Dendritic cell treated with granulocyte-macrophage colony-stimulating factor and Interleukin-4, amounts not matched to agents 40 ng/mL and 50 ng/mL, for 4 days (primary cell): ENCODE data around the gene ZNF281.
A peak's percentile ranks its signal among the peaks of the same experiment; 100 is the strongest.

Experiments
- H3K27ac Mint-ChIP-seq: one replicate; pipeline ENCODE4 v1.8.0; 2022; ENCODE audit warnings: mild to moderate bottlenecking, mixed read lengths
- H3K27me3 Mint-ChIP-seq: one replicate; pipeline ENCODE4 v1.8.0; 2022; ENCODE audit warnings: mild to moderate bottlenecking, mixed read lengths
- H3K36me3 Mint-ChIP-seq: one replicate; pipeline ENCODE4 v1.8.0; 2022; ENCODE audit warnings: low read depth, mixed read lengths
- H3K4me1 Mint-ChIP-seq: one replicate; pipeline ENCODE4 v1.8.0; 2022; ENCODE audit warnings: low read depth, mixed read lengths
- H3K4me3 Mint-ChIP-seq: one replicate; pipeline ENCODE4 v1.8.0; 2022; ENCODE audit warnings: mild to moderate bottlenecking, moderate library complexity, mixed read lengths
- H3K9me3 Mint-ChIP-seq: one replicate; pipeline ENCODE4 v1.8.0; 2022; ENCODE audit warnings: mixed read lengths
- intact Hi-C: fragments of 100-400 bp; cut with micrococcal nuclease; formaldehyde crosslinking; loops from one replicate; pipeline ENCODE4 v1.15.0; 2022

The ZNF281 gene

GRCh38 chr1:200388791-200389190, 21.0 kb downstream of the ZNF281 start:
- Mint-ChIP-seq H3K27me3 (no peaks in the 10 kb centered on the region), H3K4me3 (no peak overlapping the region), H3K27ac (no peak overlapping the region), H3K36me3 (no peaks in the 10 kb centered on the region), H3K9me3 (no peaks in the 10 kb centered on the region), H3K4me1 (peaks cover 5% of the 10 kb centered on the region)
- intact Hi-C loops: no loop called here

DNA sequence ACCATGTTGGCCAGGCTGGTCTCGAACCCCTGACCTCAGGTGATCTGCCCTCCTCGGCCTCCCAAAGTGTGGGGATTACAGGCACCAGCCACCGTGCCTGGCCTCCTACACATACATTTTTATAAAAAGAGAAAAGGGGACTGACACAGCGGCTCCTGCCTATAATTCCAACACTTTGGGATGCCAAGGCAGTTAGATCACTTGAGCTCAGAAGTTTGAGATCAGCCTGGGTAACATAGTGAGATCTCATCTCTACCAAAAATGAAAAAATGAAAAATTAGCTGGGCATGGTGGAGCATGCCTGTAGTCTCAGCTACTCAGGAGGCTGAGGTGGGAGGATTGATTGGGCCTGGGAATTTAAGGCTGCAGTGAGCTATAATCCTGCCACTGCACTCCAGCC, 23.4 kb downstream of the ZNF281 start:
- Mint-ChIP-seq H3K4me1 (no peaks in the 10 kb centered on the region), H3K4me3 (no peak overlapping the region)
- intact Hi-C loops: no loop called here

GRCh38 chr1:200384818-200385390, 24.9 kb downstream of the ZNF281 start:
- Mint-ChIP-seq H3K36me3 (no peaks in the 10 kb centered on the region), H3K4me1 (no peaks in the 10 kb centered on the region), H3K9me3 (no peaks in the 10 kb centered on the region), H3K4me3 (no peak overlapping the region), H3K27ac (no peak overlapping the region), H3K27me3 (no peaks in the 10 kb centered on the region)
- intact Hi-C loops: no loop called here

More for the DNA sequence above, 23.4 kb downstream of the ZNF281 start:
- Mint-ChIP-seq H3K36me3 (no peaks in the 10 kb centered on the region), H3K27me3 (no peaks in the 10 kb centered on the region), H3K27ac (no peak overlapping the region), H3K9me3 (no peaks in the 10 kb centered on the region)

DNA sequence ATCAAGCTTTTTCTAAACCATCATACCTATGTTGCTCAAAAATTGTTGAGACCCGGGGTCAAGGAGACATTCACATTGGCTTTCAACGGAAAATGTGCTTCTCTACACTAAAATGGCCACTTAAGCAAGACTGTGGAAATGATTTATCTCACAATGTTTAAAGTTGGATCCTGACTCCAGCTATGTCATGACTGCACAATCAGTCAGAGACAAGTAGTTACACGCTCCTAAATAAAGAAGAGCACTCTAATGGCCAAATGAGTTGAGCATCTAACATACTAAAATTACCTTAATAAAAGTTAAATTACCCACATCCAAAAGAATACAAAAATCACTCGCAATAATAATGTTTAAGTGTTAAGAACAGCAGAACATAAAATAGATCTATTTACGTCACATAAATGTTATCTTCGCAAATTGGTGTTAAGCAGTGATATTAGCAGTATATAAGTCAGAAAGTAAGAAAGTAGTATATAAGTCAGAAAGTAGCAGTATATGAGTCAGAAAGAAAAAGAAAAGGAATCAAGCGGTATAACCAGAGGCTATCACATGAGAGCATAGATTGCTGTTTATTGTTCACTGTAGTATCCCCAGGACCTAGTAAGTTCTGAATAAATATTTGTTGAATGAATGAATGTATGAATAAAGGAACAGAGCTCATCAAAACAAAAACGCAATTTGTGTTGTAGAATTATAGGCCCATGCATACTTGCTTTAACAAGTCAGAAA, 28.4 kb downstream of the ZNF281 start:
- Mint-ChIP-seq H3K27ac (no peak overlapping the region), H3K27me3 (no peaks in the 10 kb centered on the region), H3K9me3 (no peaks in the 10 kb centered on the region), H3K4me1 (peaks cover 7% of the 10 kb centered on the region), H3K36me3 (no peaks in the 10 kb centered on the region), H3K4me3 (no peak overlapping the region)
- intact Hi-C loops: no loop called here

- intact Hi-C loops: no loop called here
- H3K4me1 Mint-ChIP-seq: peaks cover 8% of the 10 kb centered on the region
- H3K9me3 Mint-ChIP-seq: no peaks in the 10 kb centered on the region
- no peak overlapping the region for H3K4me3 Mint-ChIP-seq
- H3K36me3 Mint-ChIP-seq: no peaks in the 10 kb centered on the region
- H3K27me3 Mint-ChIP-seq: no peaks in the 10 kb centered on the region
- H3K27ac Mint-ChIP-seq: no peak overlapping the region
Measured at GRCh38 chr1:200380589-200381021, 29.2 kb downstream of the ZNF281 start.

DNA sequence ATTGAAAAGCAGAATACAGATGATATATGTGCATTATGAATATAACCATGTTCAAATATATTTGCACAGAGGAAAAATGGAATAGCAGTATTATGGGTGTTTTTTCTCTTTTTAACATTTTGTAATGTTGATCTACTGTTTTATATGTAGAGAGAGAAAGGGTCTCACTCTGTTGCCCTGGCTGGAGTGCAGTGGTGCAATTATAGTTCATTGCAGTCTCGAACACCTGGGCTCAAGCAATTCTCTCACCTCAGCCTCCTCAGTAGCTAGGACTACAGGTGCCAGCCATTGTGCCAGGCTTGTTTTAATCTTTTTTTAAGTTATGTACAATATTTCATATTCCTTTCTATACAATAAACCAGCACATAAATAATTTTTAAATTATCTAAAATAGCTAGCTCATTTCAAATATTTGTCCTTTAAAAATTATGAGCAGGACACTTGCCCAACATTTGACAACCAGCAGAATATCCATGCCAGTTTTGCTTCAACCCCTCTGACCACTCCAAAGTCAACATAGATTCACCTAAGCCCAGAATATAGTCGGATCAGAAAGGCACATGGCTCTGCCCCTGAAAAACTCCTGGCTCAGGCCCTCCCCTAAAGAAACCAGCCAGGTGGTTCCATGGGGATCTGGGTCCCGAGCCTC, 29.8 kb downstream of the ZNF281 start:
- no peak overlapping the region for H3K27ac Mint-ChIP-seq
- H3K4me3 Mint-ChIP-seq: no peak overlapping the region
- H3K27me3 Mint-ChIP-seq: no peaks in the 10 kb centered on the region
- H3K9me3 Mint-ChIP-seq: no peaks in the 10 kb centered on the region
- H3K4me1 Mint-ChIP-seq: peaks cover 8% of the 10 kb centered on the region
- intact Hi-C loops: no loop called here
- H3K36me3 Mint-ChIP-seq: no peaks in the 10 kb centered on the region

- Mint-ChIP-seq H3K9me3 (no peaks in the 10 kb centered on the region), H3K36me3 (no peaks in the 10 kb centered on the region), H3K4me1 (peaks cover 8% of the 10 kb centered on the region), H3K27me3 (no peaks in the 10 kb centered on the region), H3K4me3 (no peak overlapping the region), H3K27ac (no peak overlapping the region)
- intact Hi-C loops: no loop called here
Measured at GRCh38 chr1:200379432-200379757, 30.4 kb downstream of the ZNF281 start.

GRCh38 chr1:200378096-200378495, 31.7 kb downstream of the ZNF281 start:
- Mint-ChIP-seq H3K4me1 (peaks cover 8% of the 10 kb centered on the region), H3K27me3 (no peaks in the 10 kb centered on the region), H3K9me3 (no peaks in the 10 kb centered on the region), H3K36me3 (no peaks in the 10 kb centered on the region), H3K27ac (peak overlapping the region; percentile 54), H3K4me3 (no peak overlapping the region)
- intact Hi-C loops: no loop called here

DNA sequence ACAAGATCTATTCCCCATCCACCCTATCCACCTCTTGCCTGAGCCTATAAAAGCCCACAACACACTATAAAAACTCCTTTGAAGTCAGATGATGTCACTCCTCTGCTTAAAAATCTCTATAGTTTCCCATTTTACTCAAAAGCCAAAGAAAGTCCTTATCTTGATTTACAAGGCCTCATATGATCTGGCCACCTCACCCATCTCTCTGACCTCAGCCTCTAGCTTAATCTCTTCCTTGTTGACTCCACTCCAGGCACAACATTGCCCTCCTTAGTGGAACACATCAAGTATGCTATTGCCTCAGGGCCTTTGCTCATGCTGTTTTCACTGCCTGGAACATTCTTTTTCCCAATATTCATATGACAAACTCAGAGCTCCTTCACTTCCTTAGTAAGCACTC, 33.3 kb downstream of the ZNF281 start:
- Mint-ChIP-seq H3K4me1 (peaks cover 12% of the 10 kb centered on the region), H3K27ac (no peak overlapping the region), H3K9me3 (no peaks in the 10 kb centered on the region), H3K27me3 (no peaks in the 10 kb centered on the region), H3K4me3 (no peak overlapping the region), H3K36me3 (no peaks in the 10 kb centered on the region)
- intact Hi-C loops: no loop called here

- peaks cover 12% of the 10 kb centered on the region for H3K4me1 Mint-ChIP-seq
- H3K9me3 Mint-ChIP-seq: no peaks in the 10 kb centered on the region
- no peak overlapping the region for H3K4me3 Mint-ChIP-seq
- intact Hi-C loops: no loop called here
- no peak overlapping the region for H3K27ac Mint-ChIP-seq
- H3K27me3 Mint-ChIP-seq: no peaks in the 10 kb centered on the region
- H3K36me3 Mint-ChIP-seq: no peaks in the 10 kb centered on the region
Measured at GRCh38 chr1:200374569-200375295, 35.1 kb downstream of the ZNF281 start.

GRCh38 chr1:200373811-200374231, 36.0 kb downstream of the ZNF281 start:
- H3K4me1 Mint-ChIP-seq: peaks cover 16% of the 10 kb centered on the region
- no peaks in the 10 kb centered on the region for H3K9me3 Mint-ChIP-seq
- H3K4me3 Mint-ChIP-seq: no peak overlapping the region
- H3K27me3 Mint-ChIP-seq: no peaks in the 10 kb centered on the region
- no peaks in the 10 kb centered on the region for H3K36me3 Mint-ChIP-seq
- intact Hi-C loops: no loop called here
- H3K27ac Mint-ChIP-seq: no peak overlapping the region

- Mint-ChIP-seq H3K9me3 (no peaks in the 10 kb centered on the region), H3K4me3 (no peak overlapping the region), H3K27me3 (no peaks in the 10 kb centered on the region), H3K27ac (no peak overlapping the region), H3K4me1 (peaks cover 26% of the 10 kb centered on the region), H3K36me3 (no peaks in the 10 kb centered on the region)
- intact Hi-C loops: no loop called here
Measured at GRCh38 chr1:200372885-200373181, 37.0 kb downstream of the ZNF281 start.

DNA sequence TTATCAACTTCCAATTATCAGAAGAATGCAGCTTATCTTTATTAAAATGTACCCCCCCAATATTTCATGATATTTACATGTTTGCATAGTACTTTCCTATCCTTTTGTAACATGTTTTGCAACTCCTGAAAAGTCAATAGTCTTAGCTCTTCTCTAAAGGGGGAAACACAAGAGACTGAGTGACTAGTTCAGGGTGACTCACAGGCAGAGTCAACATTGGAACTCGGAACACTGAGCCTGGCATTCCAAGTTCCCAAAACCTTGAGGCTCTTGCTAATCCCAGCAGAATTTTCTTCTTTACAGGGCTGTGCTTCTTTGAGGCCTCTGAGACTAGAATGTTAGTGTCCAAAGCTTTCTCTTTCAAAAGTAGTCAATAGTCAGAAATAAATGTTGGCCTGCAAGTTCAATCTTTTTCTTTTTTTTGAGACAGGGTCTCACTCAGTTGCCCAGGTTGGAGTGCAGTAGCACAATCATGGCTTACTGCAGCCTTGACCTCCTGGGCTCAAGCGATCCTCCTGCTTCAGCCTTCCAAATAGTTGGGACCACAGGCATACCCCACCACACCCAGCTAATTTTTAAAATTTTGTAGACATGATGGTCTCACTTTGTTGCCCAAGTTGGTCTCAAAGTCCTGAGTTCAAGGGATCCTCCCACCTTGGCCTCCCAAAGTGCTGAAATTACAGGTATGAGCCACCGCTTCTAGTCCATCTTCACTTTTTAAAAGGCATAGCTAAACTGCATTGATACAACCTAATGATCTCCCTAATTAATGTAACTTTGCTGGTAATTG, 37.5 kb downstream of the ZNF281 start:
- Mint-ChIP-seq H3K4me3 (no peak overlapping the region), H3K4me1 (peaks cover 31% of the 10 kb centered on the region), H3K9me3 (no peaks in the 10 kb centered on the region), H3K36me3 (no peaks in the 10 kb centered on the region), H3K27ac (no peak overlapping the region), H3K27me3 (no peaks in the 10 kb centered on the region)
- intact Hi-C loops: no loop called here

GRCh38 chr1:200369706-200370105, 40.1 kb downstream of the ZNF281 start:
- H3K27ac Mint-ChIP-seq: no peak overlapping the region
- H3K27me3 Mint-ChIP-seq: no peaks in the 10 kb centered on the region
- H3K36me3 Mint-ChIP-seq: peaks cover 5% of the 10 kb centered on the region
- H3K9me3 Mint-ChIP-seq: no peaks in the 10 kb centered on the region
- intact Hi-C loops: no loop called here
- peaks cover 44% of the 10 kb centered on the region for H3K4me1 Mint-ChIP-seq
- H3K4me3 Mint-ChIP-seq: no peak overlapping the region
